SKM-1 treated with dmso at 0.1 percent for 144 hours (cell line): ENCODE data around the gene HIGD2B.
"Not testable (repeated sequence)": the region's sequence is repeated elsewhere in the genome, so short reads cannot be mapped to it uniquely, and the experiment has no call there.

Experiments used
- DNase-seq: peaks from one replicate; lab custom pipeline; 2025; ENCODE audit not compliant: unreplicated experiment; lab: John Stamatoyannopoulos, UW

Gene HIGD2B

DNA sequence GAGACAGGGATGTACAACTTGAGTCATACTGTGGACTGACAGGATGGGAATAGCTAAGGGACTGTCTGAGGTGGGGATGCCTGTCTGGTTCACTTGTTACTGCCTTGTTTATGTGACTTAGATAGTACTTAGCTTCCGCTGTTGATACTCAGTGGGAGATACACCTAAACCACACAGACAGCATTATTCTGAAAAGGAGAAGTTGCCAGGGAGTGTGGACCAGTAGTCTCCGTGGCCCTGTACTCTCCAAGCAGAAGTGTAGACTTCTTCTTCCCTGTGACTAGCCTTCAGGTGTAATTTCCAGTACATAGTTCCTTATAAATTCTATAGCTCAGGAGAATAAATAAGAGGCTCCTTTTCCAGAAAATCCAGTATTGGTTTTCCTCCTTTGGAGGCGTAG lies 5.1 kb downstream of the HIGD2B start:
- no peak for DNase-seq

- DNase-seq = no peak
Observed at GRCh38 chr15:72676838-72677237, 9.1 kb downstream of the HIGD2B start.

DNA sequence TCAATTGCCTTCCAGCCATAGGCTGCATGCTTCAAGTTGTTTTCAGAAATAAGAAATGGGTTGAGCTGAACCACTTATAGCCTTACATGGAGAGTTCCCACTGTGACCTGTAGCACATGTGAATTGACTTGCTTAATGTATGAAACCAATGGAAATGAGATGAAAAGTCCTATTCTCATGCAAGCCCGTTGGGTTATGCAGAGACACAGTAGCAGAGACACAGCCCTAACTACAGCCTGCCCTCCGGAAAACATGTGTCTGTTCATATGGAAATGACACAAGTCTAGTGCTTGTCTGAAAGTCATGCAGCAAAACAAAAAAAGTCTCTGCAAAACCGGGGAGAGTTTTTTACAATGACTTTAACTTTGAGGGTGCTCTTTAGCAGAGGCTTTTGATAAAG lies 14.5 kb downstream of the HIGD2B start:
- DNase-seq = no peak

DNA sequence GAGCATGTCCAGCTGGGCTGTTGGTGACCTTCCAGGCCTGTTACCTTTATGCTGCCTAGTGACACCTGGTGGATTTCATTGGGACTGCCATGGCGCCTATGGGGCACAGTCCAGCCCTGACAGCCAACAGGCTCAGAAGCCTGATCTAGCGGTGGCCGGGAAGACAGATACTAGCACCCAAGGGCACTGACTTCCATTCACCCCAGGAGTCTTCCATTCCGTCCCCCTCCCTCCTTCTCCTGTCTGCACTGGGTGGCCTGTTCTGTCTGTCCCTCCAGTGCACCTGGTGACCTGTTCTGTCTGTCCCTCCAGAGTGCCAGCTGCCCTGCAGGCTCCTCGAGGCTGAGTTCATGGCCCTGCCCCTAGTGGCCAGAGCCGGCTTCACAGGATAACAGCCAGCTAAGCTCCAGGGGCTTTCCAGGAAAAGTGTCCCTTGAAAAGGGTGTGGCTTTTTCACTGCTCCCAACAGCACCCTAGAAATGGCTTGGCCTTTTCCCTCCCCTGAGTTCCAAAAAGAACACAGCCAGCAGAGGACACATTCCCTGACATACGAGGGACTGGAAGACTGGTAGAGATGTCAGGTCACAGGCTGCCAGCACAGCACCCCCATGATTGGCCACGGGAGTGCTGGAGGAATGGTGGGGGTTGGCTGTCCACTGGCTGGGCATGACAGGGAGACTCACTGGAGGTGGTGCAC lies 15.2 kb downstream of the HIGD2B start:
- not testable (repeated sequence) for DNase-seq

DNA sequence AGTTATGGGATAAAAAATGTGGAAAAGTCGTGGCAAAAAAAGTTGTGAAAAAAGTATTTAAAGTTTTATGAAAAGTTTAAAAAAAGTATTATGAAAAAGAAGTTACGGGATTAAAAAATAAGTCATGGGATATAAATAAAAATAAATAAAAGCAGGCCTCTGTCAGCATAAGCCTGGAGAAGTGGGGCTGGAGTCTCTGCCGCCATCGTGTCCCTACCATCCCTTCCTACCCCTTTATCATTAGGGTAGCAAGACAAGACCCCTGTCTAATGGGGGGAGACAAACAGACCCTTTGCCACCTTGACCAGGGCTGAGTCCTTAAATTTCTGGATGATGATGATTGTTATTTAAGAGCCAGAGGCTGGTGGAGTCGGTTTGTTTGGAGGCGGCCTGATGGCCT lies 16.2 kb downstream of the HIGD2B start:
- not testable (repeated sequence) for DNase-seq

GRCh38 chr15:72665706-72666105 lies 20.3 kb downstream of the HIGD2B start:
- not testable (repeated sequence) for DNase-seq

DNA sequence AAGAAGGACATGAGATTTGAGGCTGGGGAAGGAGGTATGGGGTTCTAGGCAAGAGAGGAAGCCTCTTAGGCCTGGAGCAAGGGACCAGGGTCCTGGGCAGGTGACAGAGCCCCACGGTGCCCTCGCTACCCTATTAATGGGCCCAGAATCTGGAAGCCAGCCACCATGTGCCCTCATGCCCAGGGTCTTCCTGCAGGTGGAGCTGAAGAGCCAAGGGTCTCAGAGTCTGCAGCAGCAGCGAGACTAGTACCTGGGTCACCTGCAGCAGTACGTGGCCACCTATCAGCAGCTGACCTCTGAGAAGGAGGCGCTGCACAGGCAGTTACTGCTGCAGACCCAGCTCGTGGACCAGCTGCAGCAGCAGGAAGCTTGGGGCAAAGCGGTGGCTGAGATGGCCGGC lies 22.1 kb downstream of the HIGD2B start:
- DNase-seq = not testable (repeated sequence)

GRCh38 chr15:72661081-72661480 lies 24.9 kb downstream of the HIGD2B start:
- DNase-seq = not testable (repeated sequence)

- DNase-seq = not testable (repeated sequence)
Observed at GRCh38 chr15:72656014-72656413, 30.0 kb downstream of the HIGD2B start.

DNA sequence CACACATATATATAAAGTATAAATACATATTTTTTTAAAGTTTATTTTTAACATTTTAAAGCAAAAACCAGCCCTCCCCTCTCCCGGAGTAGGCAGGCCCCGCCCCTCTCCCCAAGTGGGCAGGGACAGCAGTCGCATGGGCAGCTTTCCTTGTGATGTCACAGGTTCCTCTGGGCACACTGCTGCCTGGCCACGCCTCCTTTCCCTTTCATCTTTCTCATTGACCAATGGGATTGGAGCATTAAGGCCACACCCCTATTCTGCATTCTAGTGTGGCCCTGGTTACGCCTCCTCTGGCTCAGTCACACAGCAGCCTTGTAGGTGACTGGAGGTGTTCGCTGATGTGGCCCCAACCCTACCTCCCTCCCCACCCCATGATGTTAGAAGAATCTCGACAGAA lies 31.6 kb downstream of the HIGD2B start, which contains the start of gene GOLGA6B:
TSS of gene GOLGA6B (plus strand) at position 301 of the 400 bp plus-strand sequence. CDS start at position 342, 41 bp downstream.
- DNase-seq = not testable (repeated sequence)

- DNase-seq = not testable (repeated sequence)
Observed at GRCh38 chr15:72648631-72649253, 37.2 kb downstream of the HIGD2B start.

- not testable (repeated sequence) for DNase-seq
Observed at GRCh38 chr15:72642271-72642670, 43.7 kb downstream of the HIGD2B start.

DNA sequence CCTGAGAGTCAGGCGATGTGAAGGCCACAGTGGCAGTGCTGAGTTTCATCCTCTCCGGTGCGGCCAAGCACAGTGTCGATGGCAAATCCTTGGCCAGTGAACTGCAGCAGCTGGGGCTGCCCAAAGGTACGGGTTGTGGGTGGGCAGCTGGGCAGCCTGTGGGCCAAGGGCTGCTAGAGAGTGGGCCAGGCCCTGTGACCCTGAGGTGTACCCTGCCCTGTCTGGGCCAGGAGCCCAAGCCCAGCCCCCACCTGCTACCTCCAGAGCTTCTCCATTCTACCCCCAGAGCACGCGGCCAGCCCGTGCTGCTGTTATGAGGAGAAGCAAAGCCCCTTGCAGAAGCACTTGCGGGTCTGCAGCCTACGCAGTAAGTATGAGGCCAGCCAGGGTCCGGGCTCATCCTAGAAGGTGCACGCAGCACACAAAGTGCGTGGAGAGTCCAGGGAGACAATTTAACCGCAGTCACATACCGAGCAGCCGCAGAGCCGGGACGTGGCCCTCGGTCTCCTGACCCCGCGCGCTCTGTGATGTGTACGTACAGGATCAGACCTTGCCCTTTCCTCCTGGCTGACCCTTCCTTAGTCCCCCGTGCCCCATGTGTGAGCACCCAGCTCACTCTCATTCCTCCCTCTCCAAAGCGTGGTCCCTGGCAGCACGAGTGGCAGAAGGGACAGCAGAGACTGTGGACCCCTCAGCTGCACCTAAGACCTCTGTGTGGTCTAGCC lies 46.1 kb downstream of the HIGD2B start:
- DNase-seq = not testable (repeated sequence)

DNA sequence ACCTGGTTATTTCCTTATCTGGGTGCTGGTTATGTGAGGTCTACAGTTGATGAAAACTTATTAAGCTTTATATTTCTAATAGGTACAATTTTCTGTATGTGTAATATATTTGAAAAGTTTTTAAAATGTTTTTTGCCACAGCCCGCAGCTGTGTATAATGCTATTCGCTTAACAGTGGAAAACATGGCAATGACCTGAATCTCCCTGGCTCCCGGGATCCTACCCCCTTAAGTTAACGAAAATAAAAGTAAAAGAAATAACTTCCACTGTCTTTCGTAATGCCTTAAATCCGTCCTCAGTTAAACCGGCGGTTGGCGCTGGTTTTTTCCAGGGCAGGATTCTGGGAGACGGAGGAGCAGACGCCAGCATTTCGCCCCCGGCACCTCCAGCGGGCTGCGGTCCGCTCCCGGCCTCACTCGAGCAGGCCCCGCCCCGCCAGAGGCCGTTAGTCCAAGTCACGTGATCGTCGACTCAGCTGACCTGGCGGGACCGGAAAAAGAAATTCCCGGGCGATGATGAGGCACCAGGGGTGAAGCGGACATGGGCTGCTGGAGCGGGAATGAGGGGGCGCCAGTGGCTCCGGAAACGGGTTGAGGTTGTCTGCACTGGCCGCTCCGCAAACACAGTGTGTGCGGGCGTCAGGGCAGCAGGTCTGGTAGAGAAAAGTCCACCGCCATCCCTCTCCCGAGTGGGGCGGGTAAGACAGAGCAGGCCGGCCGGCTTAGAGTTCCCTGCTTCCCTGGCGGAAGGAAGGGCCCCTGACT lies 49.3 kb downstream of the HIGD2B start:
- DNase-seq = not testable (repeated sequence)

DNA sequence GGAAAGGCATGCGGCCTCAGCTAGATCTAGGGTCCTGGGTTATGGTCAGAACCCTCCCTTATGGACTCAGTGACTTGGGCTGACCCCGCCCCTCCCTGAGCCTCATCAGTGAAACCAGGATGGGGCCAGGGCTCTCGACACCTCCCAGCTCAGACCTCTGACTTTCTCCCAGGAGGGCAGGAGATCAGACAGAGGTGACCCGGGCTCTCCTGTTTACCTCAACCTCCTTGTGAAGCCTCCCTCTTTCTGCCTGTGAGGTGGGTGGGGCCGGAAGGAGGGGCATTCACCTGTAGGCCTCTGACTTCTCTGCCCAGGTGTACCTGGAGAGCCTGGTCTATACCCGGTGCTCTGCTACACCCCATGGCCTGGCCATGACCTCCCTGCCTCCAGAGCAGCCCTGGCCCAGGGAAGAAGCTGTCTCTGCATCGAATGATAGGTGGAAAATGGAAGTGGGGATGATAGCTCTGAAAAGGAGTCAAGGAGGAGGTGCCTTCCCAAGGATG lies 56.9 kb downstream of the HIGD2B start:
- not testable (repeated sequence) for DNase-seq

GRCh38 chr15:72628249-72629067 lies 57.5 kb downstream of the HIGD2B start:
- not testable (repeated sequence) for DNase-seq

GRCh38 chr15:72626153-72626552 lies 59.8 kb downstream of the HIGD2B start:
- not testable (repeated sequence) for DNase-seq
